Keratinocyte (primary cell): ENCODE measurements around the gene GPM6B. TPM values are rescaled to one million over a fixed set of nuclear protein-coding genes. Genes with fewer than 3 reads are reported as not detected.

ENCODE experiments used
- DNase-seq: peaks from one replicate; pipeline ENCODE4 v3.0.0-alpha.2; 2011; ENCODE audit warnings: low read depth, missing footprints, low spot score
- FAIRE-seq: peaks from 2 replicates; lab custom pipeline; 2011; peaks lifted over from hg19 to GRCh38; lab: Jason Lieb, UNC
- H2AFZ ChIP-seq: 2 replicates; pipeline ENCODE4 v1.6.0; 2012; ENCODE audit warnings: low read length, control low read depth, inconsistent platforms; ENCODE audit not compliant: control insufficient read depth
- H3K27ac ChIP-seq: 2 replicates; pipeline ENCODE4 v1.5.1; 2011; ENCODE audit warnings: low read length; ENCODE audit not compliant: control insufficient read depth, insufficient read depth
- H3K27me3 ChIP-seq: 3 replicates; pipeline ENCODE4 v1.6.0; 2011; ENCODE audit warnings: low read length; ENCODE audit not compliant: control insufficient read depth, insufficient read depth; ENCODE audit errors: extremely low read depth
- H3K36me3 ChIP-seq, 2 experiments: 2 replicates in 1 of 2; 3 replicates in 1 of 2; pipeline ENCODE4 v1.5.1; 2011; ENCODE audit warnings: low read length in 2 of 2, mild to moderate bottlenecking in 1 of 2; ENCODE audit not compliant: control insufficient read depth in 2 of 2, insufficient read depth in 2 of 2; ENCODE audit errors: extremely low read depth in 1 of 2
- H3K4me1 ChIP-seq: 3 replicates; pipeline ENCODE4 v1.5.1; 2011; ENCODE audit warnings: low read length; ENCODE audit not compliant: control insufficient read depth, insufficient read depth; ENCODE audit errors: extremely low read depth
- H3K4me2 ChIP-seq: 3 replicates; pipeline ENCODE4 v1.6.0; 2011; ENCODE audit warnings: low read depth, low read length; ENCODE audit not compliant: control insufficient read depth, insufficient read depth; ENCODE audit errors: extremely low read depth
- H3K4me3 ChIP-seq, 3 experiments: fragments of 200-600 bp in 1 of 3; sonication (generic) in 1 of 3; 2 replicates in 2 of 3; 3 replicates in 1 of 3; pipeline ENCODE4 v1.5.1; 2011 to 2016; ENCODE audit warnings: low read length in 3 of 3, mild to moderate bottlenecking in 3 of 3, control low read depth in 2 of 3, inconsistent platforms in 1 of 3, low read depth in 1 of 3, mixed read lengths in 1 of 3, mixed run types in 1 of 3, moderate library complexity in 1 of 3; ENCODE audit not compliant: control insufficient read depth in 2 of 3, insufficient read depth in 2 of 3; ENCODE audit errors: extremely low read depth in 1 of 3
- H3K79me2 ChIP-seq: 2 replicates; pipeline ENCODE4 v1.6.0; 2012; ENCODE audit warnings: low read length; ENCODE audit not compliant: control insufficient read depth, insufficient read depth
- H3K9ac ChIP-seq: 3 replicates; pipeline ENCODE4 v1.6.0; 2011; ENCODE audit warnings: low read length; ENCODE audit not compliant: control insufficient read depth, insufficient read depth; ENCODE audit errors: extremely low read depth
- H3K9me1 ChIP-seq: 3 replicates; pipeline ENCODE4 v1.6.0; 2011; ENCODE audit warnings: low read length; ENCODE audit not compliant: control insufficient read depth, insufficient read depth; ENCODE audit errors: extremely low read depth
- H3K9me3 ChIP-seq: 2 replicates; pipeline ENCODE4 v1.5.1; 2012; ENCODE audit warnings: low read depth, low read length; ENCODE audit not compliant: control insufficient read depth
- H4K20me1 ChIP-seq: 3 replicates; pipeline ENCODE4 v1.6.0; 2011; ENCODE audit warnings: low read length; ENCODE audit not compliant: control insufficient read depth, insufficient read depth; ENCODE audit errors: extremely low read depth
- EZH2 ChIP-seq: IDR thresholded peaks from one replicate; pipeline ENCODE4 v1.6.1; 2012; ENCODE audit warnings: inconsistent platforms, mild to moderate bottlenecking, low read length, moderate library complexity
- dilution Hi-C: fragments of 300-500 bp; cut with MboI; formaldehyde crosslinking; loops from one replicate; pipeline ENCODE4 v1.7.0; 2020; ENCODE audit warnings: low sequenced_read_pairs; ENCODE audit not compliant: extremely low pct_ligation_motif_present
- polyA plus RNA-seq, 5 experiments: library from polyadenylated mRNA; depleted of rRNA in 3 of 5; stranded (reverse) in 3 of 5; stranded (forward) in 1 of 5; unstranded in 1 of 5; fragments of >200 nt; gene quantifications; 1 replicate in 1 of 5; 2 replicates in 3 of 5; 3 replicates in 1 of 5; pipeline versions ENCODE4 v1.2.1 to v1.2.3, GENCODE V29; 2011 to 2012; ENCODE audit warnings: missing spikeins in 2 of 5, low read depth in 1 of 5, low replicate concordance in 1 of 5
- TF ChIP-seq, protein P1 (sequence below), 3 experiments: IDR thresholded peaks in 1 of 3; conservative IDR thresholded peaks in 1 of 3; optimal IDR thresholded peaks in 1 of 3; 2 replicates in 2 of 3; 3 replicates in 1 of 3; pipeline versions ENCODE3 to v1.5.1; 2011; ENCODE audit warnings: low read length in 3 of 3, mild to moderate bottlenecking in 3 of 3, moderate library complexity in 2 of 3, control low read depth in 1 of 3, inconsistent platforms in 1 of 3; ENCODE audit not compliant: insufficient read depth in 2 of 3; ENCODE audit errors: extremely low read depth in 1 of 3

The GPM6B gene
- polyA plus RNA-seq, 1 donor (not counting 4 experiments of a cell fraction or from before 2014, with no cell fraction given) = 0.26 TPM

- no peak overlapping the region for H3K9ac ChIP-seq
- no peaks in the 10 kb centered on the region for H3K4me1 ChIP-seq
- DNase-seq (no peak), FAIRE-seq (no peak)
- no peaks in the 10 kb centered on the region for H3K9me1 ChIP-seq
- H3K79me2 ChIP-seq = no peaks in the 10 kb centered on the region
- H3K9me3 ChIP-seq = no peaks in the 10 kb centered on the region
- no peak overlapping the region for H3K4me2 ChIP-seq
- H3K4me3 ChIP-seq = no peak overlapping the region
- dilution Hi-C loops = no loop called here
- TF ChIP-seq EZH2 = no peak
- TF ChIP-seq, protein P1, sequence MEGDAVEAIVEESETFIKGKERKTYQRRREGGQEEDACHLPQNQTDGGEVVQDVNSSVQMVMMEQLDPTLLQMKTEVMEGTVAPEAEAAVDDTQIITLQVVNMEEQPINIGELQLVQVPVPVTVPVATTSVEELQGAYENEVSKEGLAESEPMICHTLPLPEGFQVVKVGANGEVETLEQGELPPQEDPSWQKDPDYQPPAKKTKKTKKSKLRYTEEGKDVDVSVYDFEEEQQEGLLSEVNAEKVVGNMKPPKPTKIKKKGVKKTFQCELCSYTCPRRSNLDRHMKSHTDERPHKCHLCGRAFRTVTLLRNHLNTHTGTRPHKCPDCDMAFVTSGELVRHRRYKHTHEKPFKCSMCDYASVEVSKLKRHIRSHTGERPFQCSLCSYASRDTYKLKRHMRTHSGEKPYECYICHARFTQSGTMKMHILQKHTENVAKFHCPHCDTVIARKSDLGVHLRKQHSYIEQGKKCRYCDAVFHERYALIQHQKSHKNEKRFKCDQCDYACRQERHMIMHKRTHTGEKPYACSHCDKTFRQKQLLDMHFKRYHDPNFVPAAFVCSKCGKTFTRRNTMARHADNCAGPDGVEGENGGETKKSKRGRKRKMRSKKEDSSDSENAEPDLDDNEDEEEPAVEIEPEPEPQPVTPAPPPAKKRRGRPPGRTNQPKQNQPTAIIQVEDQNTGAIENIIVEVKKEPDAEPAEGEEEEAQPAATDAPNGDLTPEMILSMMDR (optimal IDR thresholded peaks at IDR 0.05 in 1 of 3, IDR thresholded peaks at IDR 0.05 in 1 of 3, conservative IDR thresholded peaks at IDR 0.05 in 1 of 3; ENCODE audit: extremely low read depth in 1 of 3, insufficient read depth in 2 of 3, low read length in 3 of 3) = no peak
- no peak overlapping the region for H2AFZ ChIP-seq
- no peak overlapping the region for H3K27ac ChIP-seq
- peaks cover 8% of the 10 kb centered on the region for H3K27me3 ChIP-seq
- H4K20me1 ChIP-seq = no peaks in the 10 kb centered on the region
- no peaks in the 10 kb centered on the region for H3K36me3 ChIP-seq
Measured at GRCh38 chrX:13834355-13834754, 17.5 kb upstream of the GPM6B start.

GRCh38 chrX:13829983-13830382, 13.1 kb upstream of the GPM6B start:
- TF ChIP-seq EZH2 = no peak
- TF ChIP-seq, protein P1 (optimal IDR thresholded peaks at IDR 0.05 in 1 of 3, IDR thresholded peaks at IDR 0.05 in 1 of 3, conservative IDR thresholded peaks at IDR 0.05 in 1 of 3; ENCODE audit: extremely low read depth in 1 of 3, insufficient read depth in 2 of 3, low read length in 3 of 3) = no peak
- FAIRE-seq = no peak
- dilution Hi-C loops = no loop called here

More at GRCh38 chrX:13829983-13830382, 13.1 kb upstream of the GPM6B start:
- Histone ChIP-seq H3K9me1 (no peaks in the 10 kb centered on the region), H3K79me2 (no peaks in the 10 kb centered on the region), H3K9ac (no peak overlapping the region), H3K27me3 (peaks cover 6% of the 10 kb centered on the region), H3K27ac (no peak overlapping the region), H3K4me2 (no peak overlapping the region), H3K9me3 (no peaks in the 10 kb centered on the region), H2AFZ (no peak overlapping the region), H3K36me3 (no peaks in the 10 kb centered on the region), H4K20me1 (no peaks in the 10 kb centered on the region), H3K4me3 (no peak overlapping the region), H3K4me1 (no peaks in the 10 kb centered on the region)
- DNase-seq = no peak
